Measurements from ENCODE around the gene EXOG. TPM values are rescaled to one million over a fixed set of nuclear protein-coding genes. Genes with fewer than 3 reads are reported as not detected.

Gene EXOG
- total and polyA plus RNA-seq, 2 experiments from 2014 or later, result 5.0 to 7.0 TPM

GRCh38 chr3:38488949-38489348, 7.2 kb upstream of the EXOG start:
- Histone ChIP-seq H3K4me1 (ENCODE audit: low read depth) (peaks cover 8% of the 10 kb centered on the region), H3K4me3 (no peak overlapping the region), H3K27ac (no peak overlapping the region), H3K27me3 (no peaks in the 10 kb centered on the region), H3K9me3 (ENCODE audit: low read depth) (no peaks in the 10 kb centered on the region), H3K36me3 (peaks cover 6% of the 10 kb centered on the region)
- no peak for TF ChIP-seq CTCF (IDR thresholded peaks at IDR 0.05; ENCODE audit: low read depth, low read length)
- DNase-seq (ENCODE audit: low read depth in 1 of 2, low spot score in 1 of 2), result no peak

- Histone ChIP-seq H3K27ac (no peak overlapping the region), H3K4me3 (no peak overlapping the region), H3K36me3 (no peaks in the 10 kb centered on the region), H3K4me1 (ENCODE audit: low read depth) (peaks cover 8% of the 10 kb centered on the region), H3K9me3 (ENCODE audit: low read depth) (no peaks in the 10 kb centered on the region), H3K27me3 (no peaks in the 10 kb centered on the region)
- DNase-seq (ENCODE audit: low read depth in 1 of 2, low spot score in 1 of 2), result no peak
- no peak for TF ChIP-seq CTCF (IDR thresholded peaks at IDR 0.05; ENCODE audit: low read depth, low read length)
Observed at GRCh38 chr3:38489766-38490165, 6.4 kb upstream of the EXOG start.

DNA sequence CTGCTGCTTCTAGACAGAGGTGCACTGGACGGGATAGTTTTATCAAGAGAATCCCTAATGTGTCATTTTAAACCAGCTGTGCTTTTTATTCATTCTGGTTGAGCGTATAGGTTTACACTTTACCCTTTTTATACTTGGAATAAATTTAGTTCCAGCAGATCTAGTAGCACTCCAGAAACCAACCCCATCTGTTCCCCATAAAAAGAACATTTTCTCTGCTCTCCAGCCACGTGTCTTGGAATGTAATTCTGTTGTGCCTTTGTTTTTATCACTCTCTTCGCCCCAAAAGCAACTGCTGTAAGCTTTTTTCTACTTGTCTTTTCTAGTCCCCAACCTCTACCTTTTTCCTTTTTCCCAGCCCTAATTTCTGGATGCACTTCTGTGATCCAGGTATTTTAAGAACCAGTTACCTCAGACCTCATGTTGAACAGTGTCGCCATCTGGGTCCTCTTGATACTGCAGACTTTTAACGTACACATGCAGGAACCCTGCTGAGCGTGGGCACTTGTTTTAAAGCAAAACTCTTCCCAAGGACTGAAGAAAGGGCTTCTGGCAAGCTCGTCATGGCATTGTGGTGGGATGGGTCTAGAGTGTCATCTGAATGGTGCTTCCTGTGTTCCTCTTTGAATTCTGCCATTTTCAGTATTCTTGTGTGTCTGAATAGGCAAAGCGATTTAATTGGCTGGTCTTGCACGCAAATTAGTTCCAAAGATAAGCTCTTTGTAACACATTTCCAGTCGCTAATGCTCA, 5.7 kb upstream of the EXOG start:
- H3K27ac ChIP-seq, result no peak overlapping the region
- no peaks in the 10 kb centered on the region for H3K27me3 ChIP-seq
- no peak for TF ChIP-seq CTCF (IDR thresholded peaks at IDR 0.05; ENCODE audit: low read depth, low read length)
- DNase-seq (ENCODE audit: low read depth in 1 of 2, low spot score in 1 of 2), result no peak
- no peaks in the 10 kb centered on the region for H3K9me3 ChIP-seq (ENCODE audit: low read depth)
- peaks cover 8% of the 10 kb centered on the region for H3K4me1 ChIP-seq (ENCODE audit: low read depth)
- no peak overlapping the region for H3K4me3 ChIP-seq
- no peaks in the 10 kb centered on the region for H3K36me3 ChIP-seq

DNA sequence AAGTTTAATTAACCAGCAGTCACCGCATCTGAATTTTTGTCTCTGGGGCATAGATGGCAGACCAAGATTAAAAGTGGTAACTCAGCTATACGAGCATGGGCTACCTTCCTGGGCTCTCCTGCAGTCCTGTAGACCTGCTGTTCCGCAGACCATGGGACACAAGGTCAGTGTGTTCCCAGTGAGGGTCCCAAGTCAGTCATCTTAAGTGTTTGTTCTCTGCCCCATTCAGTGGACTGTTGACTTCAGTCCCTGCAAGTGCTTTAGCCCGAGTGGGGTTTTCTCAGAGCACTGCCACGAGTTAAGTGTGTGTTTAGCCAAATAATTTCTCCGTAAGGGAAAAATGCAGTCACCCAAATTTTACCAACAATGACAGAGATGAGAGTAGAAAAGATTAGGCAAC, 4.9 kb upstream of the EXOG start:
- Histone ChIP-seq H3K36me3 (no peaks in the 10 kb centered on the region), H3K9me3 (ENCODE audit: low read depth) (no peaks in the 10 kb centered on the region), H3K4me3 (no peak overlapping the region), H3K27ac (no peak overlapping the region), H3K27me3 (no peaks in the 10 kb centered on the region), H3K4me1 (ENCODE audit: low read depth) (peaks cover 8% of the 10 kb centered on the region)
- peak in 1 of 2 donors; percentile 53 for DNase-seq (ENCODE audit: low read depth in 1 of 2, low spot score in 1 of 2)
- TF ChIP-seq CTCF (IDR thresholded peaks at IDR 0.05; ENCODE audit: low read depth, low read length), result no peak

GRCh38 chr3:38493031-38493430, 3.1 kb upstream of the EXOG start:
- DNase-seq (ENCODE audit: low read depth in 1 of 2, low spot score in 1 of 2), result peak in 1 of 2 donors; percentile 30
- Histone ChIP-seq H3K9me3 (ENCODE audit: low read depth) (no peaks in the 10 kb centered on the region), H3K4me3 (no peak overlapping the region), H3K27ac (no peak overlapping the region), H3K4me1 (ENCODE audit: low read depth) (peaks cover 8% of the 10 kb centered on the region), H3K27me3 (no peaks in the 10 kb centered on the region), H3K36me3 (no peaks in the 10 kb centered on the region)
- no peak for TF ChIP-seq CTCF (IDR thresholded peaks at IDR 0.05; ENCODE audit: low read depth, low read length)
